ENCODE results near the gene FIG4.

Gene FIG4

DNA sequence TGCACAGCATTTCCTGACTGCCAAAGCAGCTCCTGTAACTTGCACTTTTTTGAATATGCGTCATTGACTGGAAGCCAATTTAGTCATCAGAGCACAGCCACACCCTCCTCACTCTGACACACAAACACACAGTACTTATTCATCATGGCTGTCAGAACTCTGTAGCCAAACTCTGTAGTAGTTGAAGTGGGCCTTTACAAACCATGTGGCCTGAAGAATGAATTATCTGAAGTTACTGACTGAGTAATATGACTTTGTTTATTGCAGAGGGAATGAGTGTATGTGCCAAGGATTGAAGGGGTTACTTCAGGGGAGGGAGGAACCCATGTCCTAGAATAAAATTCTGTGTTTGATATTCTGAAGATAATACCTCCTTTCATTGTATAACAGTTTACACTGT, 102.7 kb downstream of the FIG4 start:
- TF ChIP-seq, protein P1, sequence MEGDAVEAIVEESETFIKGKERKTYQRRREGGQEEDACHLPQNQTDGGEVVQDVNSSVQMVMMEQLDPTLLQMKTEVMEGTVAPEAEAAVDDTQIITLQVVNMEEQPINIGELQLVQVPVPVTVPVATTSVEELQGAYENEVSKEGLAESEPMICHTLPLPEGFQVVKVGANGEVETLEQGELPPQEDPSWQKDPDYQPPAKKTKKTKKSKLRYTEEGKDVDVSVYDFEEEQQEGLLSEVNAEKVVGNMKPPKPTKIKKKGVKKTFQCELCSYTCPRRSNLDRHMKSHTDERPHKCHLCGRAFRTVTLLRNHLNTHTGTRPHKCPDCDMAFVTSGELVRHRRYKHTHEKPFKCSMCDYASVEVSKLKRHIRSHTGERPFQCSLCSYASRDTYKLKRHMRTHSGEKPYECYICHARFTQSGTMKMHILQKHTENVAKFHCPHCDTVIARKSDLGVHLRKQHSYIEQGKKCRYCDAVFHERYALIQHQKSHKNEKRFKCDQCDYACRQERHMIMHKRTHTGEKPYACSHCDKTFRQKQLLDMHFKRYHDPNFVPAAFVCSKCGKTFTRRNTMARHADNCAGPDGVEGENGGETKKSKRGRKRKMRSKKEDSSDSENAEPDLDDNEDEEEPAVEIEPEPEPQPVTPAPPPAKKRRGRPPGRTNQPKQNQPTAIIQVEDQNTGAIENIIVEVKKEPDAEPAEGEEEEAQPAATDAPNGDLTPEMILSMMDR (IDR thresholded peaks at IDR 0.05; ENCODE audit: borderline replicate concordance, insufficient read depth, low read depth, low read length): no peak
- H3K4me3 ChIP-seq (ENCODE audit: low read depth, low read length): no peak overlapping the region

DNA sequence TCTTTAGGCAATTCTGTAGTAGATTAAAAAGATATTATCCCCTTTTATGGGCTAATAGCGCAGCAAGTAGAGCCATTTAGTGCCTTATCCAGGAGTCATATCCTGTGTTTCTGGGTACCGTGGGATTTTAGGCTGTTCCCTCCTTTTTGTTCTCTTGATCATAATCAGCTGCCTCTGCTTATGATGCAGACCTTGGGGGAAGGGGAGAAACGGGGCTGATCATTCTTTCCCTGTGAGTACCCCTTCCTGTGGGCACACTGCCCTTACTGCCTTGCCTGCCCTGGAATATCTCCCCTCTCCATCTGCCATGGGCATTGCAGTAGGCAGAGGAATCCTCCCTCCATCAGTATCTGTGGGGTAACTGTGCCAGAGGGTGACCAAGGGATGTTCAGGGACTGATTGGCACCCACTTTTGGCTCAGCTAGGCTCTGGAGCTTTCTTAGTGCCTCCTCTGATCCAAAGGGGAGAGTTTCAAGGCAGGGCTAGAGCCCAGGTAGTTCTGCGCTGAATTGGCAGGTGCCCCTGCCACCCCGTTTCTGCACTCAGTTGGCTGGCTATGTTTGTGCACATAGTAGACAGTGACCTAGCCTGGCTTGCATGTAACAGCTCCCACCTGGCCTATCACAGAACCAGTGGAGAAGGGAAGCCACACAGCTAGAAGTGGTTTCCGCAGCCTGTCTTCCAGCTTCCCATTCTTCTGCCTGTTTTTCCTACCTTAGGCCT, 103.3 kb downstream of the FIG4 start:
- TF ChIP-seq, protein P1 (IDR thresholded peaks at IDR 0.05; ENCODE audit: borderline replicate concordance, insufficient read depth, low read depth, low read length): no peak
- no peak overlapping the region for H3K4me3 ChIP-seq (ENCODE audit: low read depth, low read length)

DNA sequence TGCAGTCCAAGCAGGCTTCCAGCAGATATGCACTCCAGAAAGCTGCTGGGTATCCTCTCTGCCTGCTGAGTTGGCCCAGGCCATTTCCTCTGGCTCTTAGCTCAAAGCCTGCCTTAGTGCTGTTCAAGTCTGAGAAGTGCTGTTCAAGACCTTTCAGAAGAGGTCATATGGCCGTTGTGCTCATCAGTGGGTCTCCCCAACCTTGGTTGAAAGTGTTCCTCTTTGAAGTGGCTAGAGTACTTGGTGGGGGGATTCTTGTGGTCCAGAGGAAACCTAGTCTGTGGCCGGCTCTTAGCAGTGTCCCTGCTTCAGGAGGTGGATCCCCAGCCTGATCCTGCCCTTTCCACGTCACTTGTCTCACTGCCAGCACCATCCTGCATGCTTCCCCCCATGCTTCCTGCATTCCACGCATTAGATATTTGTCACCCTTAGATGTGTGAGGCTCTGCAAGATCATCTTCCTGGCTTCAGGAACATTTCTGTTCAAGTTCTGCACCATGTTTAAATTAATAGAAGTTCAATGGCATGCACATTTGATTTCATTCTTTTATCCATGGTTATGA, 105.0 kb downstream of the FIG4 start:
- TF ChIP-seq, protein P1 (IDR thresholded peaks at IDR 0.05; ENCODE audit: borderline replicate concordance, insufficient read depth, low read depth, low read length): no peak

DNA sequence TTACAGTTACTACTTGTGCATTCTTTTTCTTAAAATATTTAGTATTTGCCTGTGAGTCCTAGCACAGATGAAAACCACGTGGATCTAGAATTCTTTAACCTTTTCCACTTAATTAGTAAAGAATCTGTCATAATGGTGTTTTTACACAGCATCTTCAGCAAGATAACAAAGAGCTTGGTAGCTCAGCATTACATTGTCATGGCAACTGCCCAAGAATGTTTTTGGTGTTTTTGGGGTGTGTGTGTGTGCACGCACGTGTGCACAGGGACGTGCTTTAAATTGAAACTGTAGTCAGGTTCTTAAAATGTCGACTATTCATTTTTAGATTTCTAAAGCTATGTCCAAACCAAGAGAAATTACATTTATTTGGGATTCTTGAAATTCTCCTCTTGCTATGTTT, 108.0 kb downstream of the FIG4 start:
- TF ChIP-seq, protein P1 (IDR thresholded peaks at IDR 0.05; ENCODE audit: borderline replicate concordance, insufficient read depth, low read depth, low read length): no peak
- no peak overlapping the region for H3K4me3 ChIP-seq (ENCODE audit: low read depth, low read length)

More for the DNA sequence above, 105.0 kb downstream of the FIG4 start:
- H3K4me3 ChIP-seq (ENCODE audit: low read depth, low read length): no peak overlapping the region

DNA sequence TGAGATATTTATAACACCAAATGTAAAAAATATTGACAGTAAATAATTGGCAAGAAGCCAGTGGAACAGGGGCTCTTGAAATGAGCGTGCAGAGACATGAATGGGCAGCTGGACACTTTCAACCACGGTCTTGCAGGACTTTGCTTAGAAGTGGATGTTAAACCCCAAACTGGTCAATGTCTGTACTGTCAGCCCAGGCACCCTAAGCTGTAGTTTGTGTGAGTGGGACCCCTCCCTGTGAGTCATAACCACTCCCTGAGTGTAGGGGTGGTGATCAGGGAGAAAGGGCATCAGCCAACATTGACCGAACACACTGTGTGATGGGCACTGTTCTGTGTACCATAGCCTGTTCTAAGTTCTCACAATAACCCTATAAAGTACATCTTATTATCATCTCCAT, 108.6 kb downstream of the FIG4 start:
- TF ChIP-seq, protein P1 (IDR thresholded peaks at IDR 0.05; ENCODE audit: borderline replicate concordance, insufficient read depth, low read depth, low read length): no peak
- no peak overlapping the region for H3K4me3 ChIP-seq (ENCODE audit: low read depth, low read length)

DNA sequence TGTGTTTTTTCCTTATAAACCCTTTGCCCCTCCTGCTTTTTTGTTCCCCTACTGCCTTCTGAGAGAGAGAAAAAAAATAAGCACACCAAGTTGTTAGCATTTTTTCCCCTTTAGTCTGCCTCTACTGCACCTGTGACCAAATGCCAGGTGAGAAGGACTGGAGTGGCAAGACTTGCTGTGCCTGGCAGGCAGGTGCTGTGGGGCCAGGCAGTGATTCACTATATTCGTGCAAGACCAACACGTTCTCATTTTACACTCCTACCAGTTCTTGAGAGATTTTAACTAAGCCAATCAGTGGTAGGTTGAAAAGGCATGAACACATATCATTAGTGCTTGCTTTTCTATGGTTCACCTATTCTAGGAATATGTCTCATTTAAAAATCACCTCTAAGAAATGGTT, 109.7 kb downstream of the FIG4 start:
- TF ChIP-seq, protein P1 (IDR thresholded peaks at IDR 0.05; ENCODE audit: borderline replicate concordance, insufficient read depth, low read depth, low read length): no peak
- no peak overlapping the region for H3K4me3 ChIP-seq (ENCODE audit: low read depth, low read length)

DNA sequence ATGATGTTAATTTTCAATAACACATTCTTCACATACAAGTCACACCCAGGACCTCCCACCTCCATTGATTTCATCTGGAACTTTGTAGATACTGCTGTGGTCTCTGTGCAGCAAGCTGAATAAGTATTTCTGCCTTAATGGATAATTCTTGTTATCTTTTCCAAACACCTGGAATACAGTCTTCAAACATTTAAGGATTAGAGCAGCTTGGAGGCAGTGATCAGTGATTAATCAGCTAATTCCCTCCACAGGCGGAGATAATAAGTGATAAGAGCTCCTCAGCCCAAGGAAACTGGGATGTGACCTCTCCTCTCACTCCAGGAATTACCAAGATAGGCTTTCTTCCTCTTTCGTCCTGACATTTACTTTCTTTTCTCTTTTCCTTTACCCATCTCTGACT, 110.7 kb downstream of the FIG4 start:
- H3K4me3 ChIP-seq (ENCODE audit: low read depth, low read length): no peak overlapping the region
- TF ChIP-seq, protein P1 (IDR thresholded peaks at IDR 0.05; ENCODE audit: borderline replicate concordance, insufficient read depth, low read depth, low read length): no peak
